H1 (cell line): Measurements from ENCODE around the gene LMX1B. TPM values are rescaled to one million over a fixed set of nuclear protein-coding genes. Genes with fewer than 3 reads are reported as not detected.
A peak's percentile ranks its signal among the peaks of the same experiment; 100 is the strongest.

Experiments used
- CTCF ChIA-PET: fragments of 300-600 bp; sonication (Branson Sonifier 250); formaldehyde crosslinking; loops from one replicate; lab custom pipeline; 2021; ENCODE audit not compliant: partially characterized antibody; lab: Charles Lee
- POLR2A ChIA-PET: fragments of 300-600 bp; sonication (Branson Sonifier 250); formaldehyde crosslinking; loops from one replicate; lab custom pipeline; 2021; ENCODE audit warnings: inconsistent platforms; ENCODE audit not compliant: partially characterized antibody; lab: Charles Lee
- DNase-seq, 2 experiments: peaks; one replicate each; pipeline versions ENCODE4 v3.0.0 to v3.0.0-alpha.2; 2010 to 2022; ENCODE audit warnings: low spot score in 2 of 2, low read depth in 1 of 2, mixed read lengths in 1 of 2
- FAIRE-seq: peaks from 2 replicates; lab custom pipeline; 2011; peaks lifted over from hg19 to GRCh38; lab: Jason Lieb, UNC
- H2AFZ ChIP-seq: 2 replicates; pipeline ENCODE4 v1.8.1; 2012; ENCODE audit warnings: low read length, inconsistent platforms
- H2AK5ac ChIP-seq: 2 replicates; pipeline ENCODE4 v1.6.1; 2013; ENCODE audit warnings: low read depth, low read length
- H2BK120ac ChIP-seq: replicated peaks from 2 replicates; pipeline ENCODE3; 2013; ENCODE audit warnings: low read depth, low read length, inconsistent platforms
- H2BK12ac ChIP-seq: 2 replicates; pipeline ENCODE4 v1.6.1; 2013; ENCODE audit warnings: low read depth, low read length
- H2BK15ac ChIP-seq: 2 replicates; pipeline ENCODE4 v1.6.1; 2013; ENCODE audit warnings: low read length
- H2BK20ac ChIP-seq: 2 replicates; pipeline ENCODE4 v1.6.1; 2013; ENCODE audit warnings: low read length
- H2BK5ac ChIP-seq: 2 replicates; pipeline ENCODE4 v1.6.1; 2013; ENCODE audit warnings: low read depth, low read length
- H3K14ac ChIP-seq: 2 replicates; pipeline ENCODE4 v1.6.1; 2013; ENCODE audit warnings: inconsistent platforms; ENCODE audit not compliant: insufficient read length
- H3K18ac ChIP-seq: 2 replicates; pipeline ENCODE4 v1.6.1; 2013; ENCODE audit warnings: low read length; ENCODE audit errors: extremely low read depth
- H3K23ac ChIP-seq: 2 replicates; pipeline ENCODE4 v1.6.1; 2013; ENCODE audit warnings: inconsistent platforms; ENCODE audit not compliant: insufficient read length
- H3K23me2 ChIP-seq: 2 replicates; pipeline ENCODE4 v1.6.1; 2013; ENCODE audit warnings: low read depth, low read length
- H3K27ac ChIP-seq: 2 replicates; pipeline ENCODE4 v1.6.1; 2011; ENCODE audit warnings: low read depth, low read length, inconsistent platforms
- H3K27me3 ChIP-seq, 4 experiments: replicated peaks in 1 of 4; 1 replicate in 1 of 4; 2 replicates in 3 of 4; pipeline versions ENCODE4 v1.6.1 to v1.8.1; 2011 to 2013; ENCODE audit warnings: low read length in 3 of 4, mild to moderate bottlenecking in 3 of 4, inconsistent platforms in 2 of 4, mixed read lengths in 2 of 4, moderate library complexity in 1 of 4; ENCODE audit not compliant: control insufficient read depth in 3 of 4, insufficient read depth in 3 of 4; ENCODE audit errors: extremely low read depth in 1 of 4
- H3K36me3 ChIP-seq, 4 experiments: 2 replicates each; pipeline versions ENCODE4 v1.6.1 to v1.8.1; 2011 to 2013; ENCODE audit warnings: mild to moderate bottlenecking in 4 of 4, low read length in 3 of 4, moderate library complexity in 2 of 4, control low read depth in 1 of 4, inconsistent platforms in 1 of 4; ENCODE audit not compliant: insufficient read depth in 4 of 4, control insufficient read depth in 2 of 4
- H3K4ac ChIP-seq: replicated peaks from 2 replicates; pipeline ENCODE3; 2013; ENCODE audit warnings: low read length, low read depth, mixed read lengths, inconsistent platforms; ENCODE audit not compliant: insufficient read length
- H3K4me1 ChIP-seq, 4 experiments: replicated peaks in 1 of 4; 1 replicate in 1 of 4; 2 replicates in 3 of 4; pipeline versions ENCODE4 v1.6.1 to v1.8.1; 2011 to 2013; ENCODE audit warnings: low read length in 3 of 4, inconsistent platforms in 2 of 4, mixed read lengths in 1 of 4; ENCODE audit not compliant: insufficient read depth in 4 of 4, control insufficient read depth in 3 of 4
- H3K4me2 ChIP-seq, 2 experiments: 2 replicates each; pipeline versions ENCODE4 v1.6.1 to v1.8.1; 2011 to 2013; ENCODE audit warnings: low read depth in 2 of 2, low read length in 2 of 2, control low read depth in 1 of 2, inconsistent platforms in 1 of 2, mild to moderate bottlenecking in 1 of 2; ENCODE audit not compliant: insufficient read depth in 1 of 2
- H3K4me3 ChIP-seq, 4 experiments: fragments of 200-600, 300-600 bp in 1 of 4; sonication (generic), shearing (Covaris generic), sonication (Bioruptor Twin) in 1 of 4; 2 replicates each; pipeline versions ENCODE4 v1.5.1 to v1.8.1; 2011 to 2016; ENCODE audit warnings: low read length in 4 of 4, low read depth in 3 of 4, control low read depth in 2 of 4, inconsistent platforms in 2 of 4, mild to moderate bottlenecking in 2 of 4, mixed read lengths in 1 of 4, moderate library complexity in 1 of 4; ENCODE audit not compliant: insufficient read depth in 2 of 4; ENCODE audit errors: extremely low read depth in 1 of 4
- H3K56ac ChIP-seq: replicated peaks from 2 replicates; pipeline ENCODE3; 2013; ENCODE audit warnings: low read depth, mild to moderate bottlenecking, mixed read lengths, low read length, inconsistent platforms; ENCODE audit not compliant: insufficient read length
- H3K79me1 ChIP-seq: 2 replicates; pipeline ENCODE4 v1.6.1; 2013; ENCODE audit warnings: low read depth, low read length, control low read depth
- H3K79me2 ChIP-seq, 2 experiments: 2 replicates each; pipeline versions ENCODE4 v1.6.1 to v1.8.1; 2012 to 2013; ENCODE audit warnings: low read length in 2 of 2, mild to moderate bottlenecking in 2 of 2, inconsistent platforms in 1 of 2; ENCODE audit not compliant: insufficient read depth in 2 of 2, control insufficient read depth in 1 of 2
- H3K9ac ChIP-seq, 4 experiments: replicated peaks in 1 of 4; 1 replicate in 1 of 4; 2 replicates in 3 of 4; pipeline versions ENCODE4 v1.6.1 to v1.8.1; 2011 to 2013; ENCODE audit warnings: low read depth in 3 of 4, low read length in 3 of 4, control low read depth in 2 of 4, mild to moderate bottlenecking in 2 of 4, moderate library complexity in 2 of 4, inconsistent platforms in 1 of 4; ENCODE audit errors: extremely low read depth in 1 of 4
- H3K9me3 ChIP-seq, 2 experiments: 2 replicates each; pipeline versions ENCODE4 v1.6.1 to v1.8.1; 2012 to 2013; ENCODE audit warnings: mild to moderate bottlenecking in 2 of 2, moderate library complexity in 2 of 2, control low read depth in 1 of 2, inconsistent platforms in 1 of 2, low read depth in 1 of 2, low read length in 1 of 2, mixed read lengths in 1 of 2; ENCODE audit not compliant: insufficient read depth in 2 of 2
- H4K20me1 ChIP-seq, 2 experiments: replicated peaks in 1 of 2; 2 replicates each; pipeline versions ENCODE3 to v1.8.1; 2011 to 2013; ENCODE audit warnings: inconsistent platforms in 2 of 2, low read length in 2 of 2, mild to moderate bottlenecking in 1 of 2; ENCODE audit not compliant: insufficient read depth in 2 of 2, control insufficient read depth in 1 of 2
- H4K5ac ChIP-seq: 2 replicates; pipeline ENCODE4 v1.6.1; 2013; ENCODE audit warnings: low read length, low read depth, mixed read lengths, inconsistent platforms; ENCODE audit not compliant: insufficient read length
- H4K8ac ChIP-seq: 2 replicates; pipeline ENCODE4 v1.8.0; 2013; ENCODE audit warnings: mild to moderate bottlenecking, moderate library complexity, low read length, inconsistent platforms; ENCODE audit not compliant: insufficient read depth; ENCODE audit errors: extremely low read depth
- H4K91ac ChIP-seq: replicated peaks from 2 replicates; pipeline ENCODE3; 2013; ENCODE audit warnings: low read length, mixed read lengths, inconsistent platforms; ENCODE audit not compliant: insufficient read length
- BCL11A ChIP-seq, 2 experiments: IDR thresholded peaks; one replicate each; pipeline ENCODE4 v1.6.1; 2011; ENCODE audit warnings: low read depth in 2 of 2, low read length in 2 of 2, mild to moderate bottlenecking in 2 of 2
- BRCA1 ChIP-seq: IDR thresholded peaks from 2 replicates; pipeline ENCODE4 v1.6.1; 2012; ENCODE audit warnings: low read depth, low read length, improper control_type of control experiment
- CTCF ChIP-seq, 3 experiments: IDR thresholded peaks; 1 replicate in 2 of 3; 2 replicates in 1 of 3; pipeline versions ENCODE4 v1.5.1 to v1.6.1; 2011; ENCODE audit warnings: low read length in 3 of 3, mild to moderate bottlenecking in 3 of 3, inconsistent platforms in 2 of 3, low read depth in 1 of 3, moderate library complexity in 1 of 3; ENCODE audit not compliant: insufficient read depth in 1 of 3; ENCODE audit errors: control extremely low read depth in 1 of 3
- GABPA ChIP-seq: IDR thresholded peaks from 2 replicates; pipeline ENCODE4 v1.6.1; 2011; ENCODE audit warnings: mild to moderate bottlenecking, low read length, moderate library complexity, borderline replicate concordance; ENCODE audit not compliant: insufficient read depth
- RAD21 ChIP-seq, 2 experiments: IDR thresholded peaks in 1 of 2; conservative IDR thresholded peaks in 1 of 2; 2 replicates each; pipeline ENCODE4 v1.6.1; 2011; ENCODE audit warnings: low read depth in 2 of 2, low read length in 2 of 2, improper control_type of control experiment in 1 of 2, inconsistent platforms in 1 of 2, mild to moderate bottlenecking in 1 of 2, moderate library complexity in 1 of 2
- ZNF274 ChIP-seq: IDR thresholded peaks from 2 replicates; pipeline ENCODE4 v1.7.0; 2012; ENCODE audit warnings: low read length, borderline replicate concordance; ENCODE audit errors: extremely low read depth
- WGBS, 2 experiments: shearing (Covaris generic) in 1 of 2; methylation state at CpG; one replicate each; pipeline versions ENCODE4 v1.1.6 to v1.1.7; 2013 to 2015; ENCODE audit warnings: low lambda C conversion rate in 2 of 2, mixed read lengths in 2 of 2, inconsistent platforms in 1 of 2, low coverage in 1 of 2, missing lambda C conversion rate in 1 of 2; ENCODE audit not compliant: insufficient replicate concordance in 2 of 2, insufficient coverage in 1 of 2, insufficient read length in 1 of 2; ENCODE audit errors: extremely low coverage in 1 of 2, missing lambda C conversion rate in 1 of 2; 5-methylcytosine and 5-hydroxymethylcytosine counted together
- polyA plus RNA-seq, 7 experiments: library from polyadenylated mRNA; depleted of rRNA in 3 of 7; stranded (reverse) in 5 of 7; unstranded in 2 of 7; fragments of >200 nt in 5 of 7; fragments of 200-250 nt in 2 of 7; gene quantifications; 1 replicate in 5 of 7; 2 replicates in 1 of 7; 4 replicates in 1 of 7; pipeline versions ENCODE4 v1.2.1 to v1.2.3, GENCODE V29; 2011 to 2013; ENCODE audit warnings: missing spikeins in 2 of 7, mixed read lengths in 2 of 7
- total RNA-seq: library from RNA; stranded (reverse); fragmentation: NEBNext Ultra II Directional; extraction: Animal tissue kit (Norgen Biotek cat#: 25700); gene quantifications from 2 replicates; pipeline ENCODE4 v1.2.1, GENCODE V29; 2021

The LMX1B gene
- total and polyA plus RNA-seq, 2 of the 8 experiments (the other 6 are each of a cell fraction or from before 2014, with no cell fraction given): 0.09 to 0.37 TPM

GRCh38 chr9:126635661-126636439 lies 22.1 kb downstream of the LMX1B start:
- H3K4ac ChIP-seq: no peak overlapping the region
- H2AFZ ChIP-seq: no peak overlapping the region
- H4K20me1 ChIP-seq: peaks cover 0 to 13% of the 10 kb centered on the region in 2 experiments
- H2BK5ac ChIP-seq: peak overlapping the region; percentile 1; the same call in 1 of the 2 replicates
- H2BK15ac ChIP-seq: peak overlapping the region; percentile 93
- no peak for DNase-seq
- peaks cover 0 to 17% (median 9%) of the 10 kb centered on the region in 4 experiments; a peak in 6 of 7 replicates for H3K4me1 ChIP-seq
- H3K36me3 ChIP-seq: no peaks in the 10 kb centered on the region
- H2BK12ac ChIP-seq: peak overlapping the region; percentile 75; the same call in 1 of the 2 replicates
- no peak overlapping the region for H3K14ac ChIP-seq
- H3K23ac ChIP-seq: no peak overlapping the region
- ChIA-PET POLR2A (no interaction called here), CTCF (interaction anchor here (0.6 to 20.9 kb wide), 18 partner anchors 10 to 71 kb away, joined by 3 to 323 read pairs (median 5); no protein-coding TSS in a partner anchor)
- H3K56ac ChIP-seq: no peak overlapping the region
- peaks cover 16 to 90% (median 76%) of the 10 kb centered on the region in 4 experiments for H3K27me3 ChIP-seq
- H2BK20ac ChIP-seq: 0 out of 2 replicates have a peak overlapping the region, but pooled peaks have one; percentile 13
- no peaks in the 10 kb centered on the region for H3K79me2 ChIP-seq
- TF ChIP-seq ZNF274: no peak
- TF ChIP-seq RAD21 (IDR thresholded peaks at IDR 0.05 in 1 of 2, conservative IDR thresholded peaks at IDR 0.05 in 1 of 2; ENCODE audit: low read depth in 2 of 2, low read length in 2 of 2): peak in 1 of 2 experiments; percentile 24; a peak in 1 of 4 replicates
- peak in 1 of 3 experiments; percentile 31; a peak in 1 of 4 replicates for TF ChIP-seq CTCF (IDR thresholded peaks at IDR 0.05; ENCODE audit: control extremely low read depth in 1 of 3, insufficient read depth in 1 of 3, low read depth in 1 of 3, low read length in 3 of 3)
- TF ChIP-seq BRCA1: no peak
- TF ChIP-seq GABPA: no peak
- no peak for TF ChIP-seq BCL11A (IDR thresholded peaks at IDR 0.05; ENCODE audit: low read depth in 2 of 2, low read length in 2 of 2)
- H4K5ac ChIP-seq: no peak overlapping the region
- no peak overlapping the region for H3K4me2 ChIP-seq
- H3K9ac ChIP-seq: no peak overlapping the region
- H3K18ac ChIP-seq: no peak overlapping the region
- no peak for FAIRE-seq
- no peaks in the 10 kb centered on the region for H3K9me3 ChIP-seq
- H4K8ac ChIP-seq: peak overlapping the region; percentile 29; the same call in 1 of the 2 replicates
- 71% methylated on average over 3 of the region's 3 CpGs; no CpG with 5 or more reads in 1 of the 2 experiments for WGBS, 2 experiments
- no peak overlapping the region for H2AK5ac ChIP-seq
- H3K4me3 ChIP-seq: no peak overlapping the region
- no peak overlapping the region for H3K27ac ChIP-seq
- peaks cover 7% of the 10 kb centered on the region; the same call in 1 of the 2 replicates for H3K23me2 ChIP-seq
- H2BK120ac ChIP-seq: no peak overlapping the region
- no peak overlapping the region for H4K91ac ChIP-seq
- H3K79me1 ChIP-seq: no peaks in the 10 kb centered on the region
